ENCODE measurements around the gene STAB1. TPM values are rescaled to one million over a fixed set of nuclear protein-coding genes. Genes with fewer than 3 reads are reported as not detected.
A peak's percentile ranks its signal among the peaks of the same experiment; 100 is the strongest.

The STAB1 gene
- total RNA-seq, 1 donor from 2014 or later: 0.46 TPM

DNA sequence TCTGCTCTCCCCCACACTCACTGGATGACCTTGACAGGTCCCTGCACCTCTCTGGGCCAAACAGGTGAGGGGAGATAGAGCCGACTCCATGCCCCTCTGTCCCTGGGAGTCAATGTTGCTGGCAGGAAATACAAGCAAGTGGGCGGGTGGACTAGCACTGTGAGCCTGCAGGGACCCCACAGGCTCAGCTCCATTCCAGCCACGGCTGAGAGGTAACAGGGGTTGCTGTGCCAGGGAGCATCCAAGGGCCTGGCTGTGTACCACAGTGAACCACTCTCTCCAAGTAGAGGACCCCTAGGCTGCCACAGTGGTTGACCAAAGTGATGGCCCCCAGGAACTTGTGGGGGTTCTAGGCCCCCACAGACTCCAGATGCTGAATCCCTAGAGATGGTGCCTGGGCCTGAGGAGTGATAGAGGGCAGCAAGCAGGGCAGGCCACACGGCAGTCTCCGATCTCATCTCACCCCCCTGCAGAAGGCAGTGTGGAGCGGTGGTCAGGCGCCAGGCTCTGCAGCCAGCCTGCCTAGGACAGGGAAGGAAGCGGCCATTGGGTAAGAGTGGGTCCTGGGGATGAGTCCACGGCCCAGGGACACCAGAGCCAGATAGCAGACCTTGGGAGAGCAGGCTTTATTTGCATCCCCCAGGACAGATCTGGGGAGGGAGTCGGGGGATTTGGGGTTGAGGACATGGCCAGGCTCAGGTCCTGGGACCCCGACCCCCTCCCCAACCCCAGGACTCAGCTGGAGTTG, 44.5 kb upstream of the STAB1 start:
- peaks cover 13% of the 10 kb centered on the region for H3K4me1 Mint-ChIP-seq (ENCODE audit: low read depth)
- no peak overlapping the region for H3K4me3 Mint-ChIP-seq (ENCODE audit: low read depth)
- H3K27me3 Mint-ChIP-seq: peaks cover 8% of the 10 kb centered on the region
- TF ChIP-seq, protein P1, sequence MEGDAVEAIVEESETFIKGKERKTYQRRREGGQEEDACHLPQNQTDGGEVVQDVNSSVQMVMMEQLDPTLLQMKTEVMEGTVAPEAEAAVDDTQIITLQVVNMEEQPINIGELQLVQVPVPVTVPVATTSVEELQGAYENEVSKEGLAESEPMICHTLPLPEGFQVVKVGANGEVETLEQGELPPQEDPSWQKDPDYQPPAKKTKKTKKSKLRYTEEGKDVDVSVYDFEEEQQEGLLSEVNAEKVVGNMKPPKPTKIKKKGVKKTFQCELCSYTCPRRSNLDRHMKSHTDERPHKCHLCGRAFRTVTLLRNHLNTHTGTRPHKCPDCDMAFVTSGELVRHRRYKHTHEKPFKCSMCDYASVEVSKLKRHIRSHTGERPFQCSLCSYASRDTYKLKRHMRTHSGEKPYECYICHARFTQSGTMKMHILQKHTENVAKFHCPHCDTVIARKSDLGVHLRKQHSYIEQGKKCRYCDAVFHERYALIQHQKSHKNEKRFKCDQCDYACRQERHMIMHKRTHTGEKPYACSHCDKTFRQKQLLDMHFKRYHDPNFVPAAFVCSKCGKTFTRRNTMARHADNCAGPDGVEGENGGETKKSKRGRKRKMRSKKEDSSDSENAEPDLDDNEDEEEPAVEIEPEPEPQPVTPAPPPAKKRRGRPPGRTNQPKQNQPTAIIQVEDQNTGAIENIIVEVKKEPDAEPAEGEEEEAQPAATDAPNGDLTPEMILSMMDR (IDR thresholded peaks at IDR 0.05; ENCODE audit: unreplicated experiment): no peak
- no peaks in the 10 kb centered on the region for H3K9me3 Mint-ChIP-seq (ENCODE audit: low read depth)
- H3K27ac Mint-ChIP-seq: no peak overlapping the region
- no peak for DNase-seq (ENCODE audit: low spot score, unreplicated experiment)
- no peaks in the 10 kb centered on the region for H3K36me3 Mint-ChIP-seq (ENCODE audit: insufficient read depth)

DNA sequence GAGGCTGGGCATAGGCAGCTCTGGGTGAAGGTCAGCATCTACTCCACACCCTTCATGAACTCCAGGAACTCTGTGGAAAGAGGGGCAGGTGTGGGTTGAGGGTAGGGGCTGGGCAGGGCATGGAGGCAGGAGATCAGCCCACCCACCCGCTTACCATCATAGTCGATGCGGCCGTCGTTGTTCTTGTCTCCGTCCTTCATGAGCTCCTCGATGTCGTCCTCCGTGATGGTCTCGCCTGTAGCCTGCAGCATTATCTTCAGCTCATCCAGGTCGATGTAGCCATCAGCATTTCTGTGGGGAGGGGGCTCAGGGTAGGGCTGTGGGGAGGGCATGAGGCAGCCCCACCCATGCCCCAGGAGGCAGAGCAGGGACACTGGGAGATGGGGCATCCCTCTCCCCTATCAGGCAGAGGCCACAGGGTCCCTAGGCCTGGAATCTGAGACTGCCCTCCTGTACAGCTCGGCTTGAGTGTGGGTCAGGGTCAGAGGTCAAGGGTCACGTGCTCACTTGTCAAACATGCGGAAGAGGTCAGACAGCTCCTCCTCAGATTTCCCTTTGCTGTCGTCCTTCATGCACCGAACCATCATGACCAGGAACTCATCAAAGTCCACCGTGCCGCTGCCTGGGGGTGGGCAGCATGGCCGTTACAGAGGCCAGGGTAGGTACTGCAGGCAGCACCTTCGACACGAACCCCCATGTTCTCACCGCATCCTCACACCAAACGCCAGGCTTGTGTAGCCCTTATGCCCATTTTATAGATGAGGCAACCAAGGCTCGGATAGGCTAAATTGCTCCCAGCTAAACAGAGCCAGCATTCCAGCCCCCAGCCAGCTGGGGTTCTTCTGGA, 43.7 kb upstream of the STAB1 start:
- DNase-seq (ENCODE audit: low spot score, unreplicated experiment): no peak
- TF ChIP-seq, protein P1 (IDR thresholded peaks at IDR 0.05; ENCODE audit: unreplicated experiment): peak; percentile 14
- H3K27me3 Mint-ChIP-seq: peaks cover 8% of the 10 kb centered on the region
- H3K4me3 Mint-ChIP-seq (ENCODE audit: low read depth): no peak overlapping the region
- H3K9me3 Mint-ChIP-seq (ENCODE audit: low read depth): no peaks in the 10 kb centered on the region
- peaks cover 18% of the 10 kb centered on the region for H3K4me1 Mint-ChIP-seq (ENCODE audit: low read depth)
- H3K27ac Mint-ChIP-seq: no peak overlapping the region
- H3K36me3 Mint-ChIP-seq (ENCODE audit: insufficient read depth): no peaks in the 10 kb centered on the region

DNA sequence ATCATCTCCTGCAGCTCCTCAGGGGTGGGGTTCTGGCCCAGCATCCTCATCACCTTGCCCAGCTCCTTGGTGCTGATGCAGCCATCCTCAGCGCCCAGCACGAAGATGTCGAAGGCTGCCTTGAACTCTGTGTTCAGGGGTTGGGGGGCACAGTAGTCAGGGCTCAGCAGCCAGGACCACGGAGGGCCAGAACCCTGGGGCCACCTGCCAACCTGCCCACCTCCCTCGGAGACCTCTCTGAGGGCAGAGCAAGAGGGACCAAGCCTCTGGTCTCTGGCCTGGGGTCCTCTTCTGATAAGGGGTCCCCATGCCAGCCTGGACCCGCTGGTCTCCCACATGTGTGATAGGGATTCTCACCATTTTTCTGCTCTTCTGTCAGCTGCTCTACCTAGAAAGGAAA, 43.0 kb upstream of the STAB1 start:
- Mint-ChIP-seq H3K27ac (no peak overlapping the region), H3K4me3 (ENCODE audit: low read depth) (no peak overlapping the region), H3K9me3 (ENCODE audit: low read depth) (no peaks in the 10 kb centered on the region), H3K4me1 (ENCODE audit: low read depth) (peaks cover 22% of the 10 kb centered on the region), H3K36me3 (ENCODE audit: insufficient read depth) (peaks cover under 1% of the 10 kb centered on the region), H3K27me3 (peaks cover 4% of the 10 kb centered on the region)
- TF ChIP-seq, protein P1 (IDR thresholded peaks at IDR 0.05; ENCODE audit: unreplicated experiment): no peak
- no peak for DNase-seq (ENCODE audit: low spot score, unreplicated experiment)

DNA sequence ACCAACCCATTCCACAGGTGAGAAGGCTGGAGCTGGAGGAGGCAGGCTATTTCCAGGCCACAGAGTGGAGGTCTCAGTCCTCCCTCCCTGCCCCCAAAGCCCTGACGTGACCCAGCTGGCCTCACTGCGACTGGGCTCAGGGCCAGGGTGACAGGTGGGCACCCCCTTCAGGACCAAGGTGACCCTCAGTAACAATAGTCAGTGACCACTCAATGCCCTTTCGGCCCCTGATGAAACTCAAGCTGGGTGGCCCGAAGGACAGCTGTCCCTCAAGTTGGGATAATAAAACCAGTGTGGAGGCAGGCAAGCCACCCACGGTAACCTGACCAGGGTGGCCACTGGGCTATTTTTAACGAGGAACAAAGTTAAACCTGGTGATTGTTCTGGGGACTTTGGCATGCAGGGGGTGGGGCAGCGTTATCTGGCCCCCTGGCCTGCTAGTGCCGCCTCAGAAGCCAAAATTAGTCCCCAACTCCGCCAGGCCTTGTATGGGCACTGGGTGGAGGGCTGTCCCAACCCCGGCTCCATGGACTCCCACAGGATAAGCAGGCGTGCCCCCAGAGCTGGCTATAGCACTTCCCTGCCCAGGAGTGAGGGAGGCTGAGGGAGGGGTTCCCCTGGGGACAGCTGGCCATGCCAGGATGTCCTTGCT, 42.4 kb upstream of the STAB1 start:
- no peak for DNase-seq (ENCODE audit: low spot score, unreplicated experiment)
- Mint-ChIP-seq H3K27ac (no peak overlapping the region), H3K27me3 (peaks cover 3% of the 10 kb centered on the region)

More for the DNA sequence above, 42.4 kb upstream of the STAB1 start:
- H3K4me1 Mint-ChIP-seq (ENCODE audit: low read depth): peaks cover 28% of the 10 kb centered on the region
- TF ChIP-seq, protein P1 (IDR thresholded peaks at IDR 0.05; ENCODE audit: unreplicated experiment): no peak
- H3K36me3 Mint-ChIP-seq (ENCODE audit: insufficient read depth): peaks cover 4% of the 10 kb centered on the region
- H3K9me3 Mint-ChIP-seq (ENCODE audit: low read depth): no peaks in the 10 kb centered on the region
- H3K4me3 Mint-ChIP-seq (ENCODE audit: low read depth): no peak overlapping the region
